Measurements from ENCODE around the gene STAB1.

- no peak for TF ChIP-seq EZH2 (IDR thresholded peaks at IDR 0.05; ENCODE audit: low read length)
- no peak for TF ChIP-seq CTCF (optimal IDR thresholded peaks at IDR 0.05 in 1 of 3, IDR thresholded peaks at IDR 0.05 in 1 of 3, conservative IDR thresholded peaks at IDR 0.05 in 1 of 3; ENCODE audit: extremely low read depth in 1 of 3, insufficient read depth in 2 of 3, low read length in 3 of 3)
Observed at GRCh38 chr3:52517796-52518722, 22.9 kb downstream of the STAB1 start.
